Measurements from ENCODE around the gene ADGRG3.

ADGRG3 gene

DNA sequence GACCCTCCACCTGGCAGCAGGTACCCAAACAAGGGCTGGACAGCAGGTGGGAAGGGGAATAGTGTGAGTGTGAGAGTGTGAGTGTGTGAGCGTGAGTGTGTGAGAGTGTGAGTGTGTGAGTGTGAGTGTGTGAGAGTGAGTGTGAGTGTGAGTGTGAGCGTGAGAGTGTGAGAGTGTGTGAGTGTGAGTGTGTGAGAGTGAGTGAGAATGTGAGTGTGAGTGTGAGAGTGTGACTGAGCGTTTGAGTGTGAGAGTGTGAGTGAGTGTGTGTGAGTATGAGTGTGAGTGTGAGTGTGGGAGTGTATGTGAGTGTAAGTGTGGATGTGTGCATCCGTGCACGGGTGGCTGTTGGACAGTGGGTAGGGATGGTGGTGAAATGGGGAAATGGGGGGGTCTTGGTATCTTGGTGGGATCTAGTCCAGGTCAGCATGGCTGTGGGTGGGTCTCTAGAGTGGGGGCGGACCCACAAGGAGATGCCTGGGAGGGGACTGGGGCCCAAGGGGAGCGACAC, 39.3 kb upstream of the ADGRG3 start (continued):
- TF ChIP-seq, protein P1, sequence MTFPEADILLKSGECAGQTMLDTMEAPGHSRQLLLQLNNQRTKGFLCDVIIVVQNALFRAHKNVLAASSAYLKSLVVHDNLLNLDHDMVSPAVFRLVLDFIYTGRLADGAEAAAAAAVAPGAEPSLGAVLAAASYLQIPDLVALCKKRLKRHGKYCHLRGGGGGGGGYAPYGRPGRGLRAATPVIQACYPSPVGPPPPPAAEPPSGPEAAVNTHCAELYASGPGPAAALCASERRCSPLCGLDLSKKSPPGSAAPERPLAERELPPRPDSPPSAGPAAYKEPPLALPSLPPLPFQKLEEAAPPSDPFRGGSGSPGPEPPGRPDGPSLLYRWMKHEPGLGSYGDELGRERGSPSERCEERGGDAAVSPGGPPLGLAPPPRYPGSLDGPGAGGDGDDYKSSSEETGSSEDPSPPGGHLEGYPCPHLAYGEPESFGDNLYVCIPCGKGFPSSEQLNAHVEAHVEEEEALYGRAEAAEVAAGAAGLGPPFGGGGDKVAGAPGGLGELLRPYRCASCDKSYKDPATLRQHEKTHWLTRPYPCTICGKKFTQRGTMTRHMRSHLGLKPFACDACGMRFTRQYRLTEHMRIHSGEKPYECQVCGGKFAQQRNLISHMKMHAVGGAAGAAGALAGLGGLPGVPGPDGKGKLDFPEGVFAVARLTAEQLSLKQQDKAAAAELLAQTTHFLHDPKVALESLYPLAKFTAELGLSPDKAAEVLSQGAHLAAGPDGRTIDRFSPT (tag by site-specific recombination; IDR thresholded peaks at IDR 0.05), result no peak
- TF ChIP-seq SCRT1 (tag by site-specific recombination; IDR thresholded peaks at IDR 0.05; ENCODE audit: borderline replicate concordance) (no peak), ZNF10 (tag by site-specific recombination; IDR thresholded peaks at IDR 0.05) (no peak), ZNF610 (tag by site-specific recombination; IDR thresholded peaks at IDR 0.05; ENCODE audit: borderline replicate concordance) (no peak), ZNF433 (tag by site-specific recombination; IDR thresholded peaks at IDR 0.05; ENCODE audit: low read depth) (no peak), GFI1B (tag by site-specific recombination; IDR thresholded peaks at IDR 0.05) (no peak), ZNF530 (tag by site-specific recombination; IDR thresholded peaks at IDR 0.05; ENCODE audit: low read depth) (peak; percentile 56; the same call in 1 of the 2 replicates), ZNF341 (tag by site-specific recombination; IDR thresholded peaks at IDR 0.05; ENCODE audit: low read depth) (no peak), ZNF514 (tag by site-specific recombination; IDR thresholded peaks at IDR 0.05) (peak; percentile 61; the same call in 1 of the 2 replicates), ZNF311 (tag by site-specific recombination; IDR thresholded peaks at IDR 0.05; ENCODE audit: borderline replicate concordance) (peak; percentile 96), ZNF585B (tag by site-specific recombination; IDR thresholded peaks at IDR 0.05) (no peak), ZNF501 (tag by site-specific recombination; IDR thresholded peaks at IDR 0.05) (no peak), ZNF571 (tag by site-specific recombination; IDR thresholded peaks at IDR 0.05) (no peak), ZNF426 (tag by site-specific recombination; IDR thresholded peaks at IDR 0.05) (no peak), ZNF510 (tag by site-specific recombination; IDR thresholded peaks at IDR 0.05; ENCODE audit: insufficient replicate concordance) (no peak), ZNF837 (tag by site-specific recombination; IDR thresholded peaks at IDR 0.05) (peak; percentile 60; the same call in 1 of the 2 replicates)
- TF ChIP-seq, protein P2, sequence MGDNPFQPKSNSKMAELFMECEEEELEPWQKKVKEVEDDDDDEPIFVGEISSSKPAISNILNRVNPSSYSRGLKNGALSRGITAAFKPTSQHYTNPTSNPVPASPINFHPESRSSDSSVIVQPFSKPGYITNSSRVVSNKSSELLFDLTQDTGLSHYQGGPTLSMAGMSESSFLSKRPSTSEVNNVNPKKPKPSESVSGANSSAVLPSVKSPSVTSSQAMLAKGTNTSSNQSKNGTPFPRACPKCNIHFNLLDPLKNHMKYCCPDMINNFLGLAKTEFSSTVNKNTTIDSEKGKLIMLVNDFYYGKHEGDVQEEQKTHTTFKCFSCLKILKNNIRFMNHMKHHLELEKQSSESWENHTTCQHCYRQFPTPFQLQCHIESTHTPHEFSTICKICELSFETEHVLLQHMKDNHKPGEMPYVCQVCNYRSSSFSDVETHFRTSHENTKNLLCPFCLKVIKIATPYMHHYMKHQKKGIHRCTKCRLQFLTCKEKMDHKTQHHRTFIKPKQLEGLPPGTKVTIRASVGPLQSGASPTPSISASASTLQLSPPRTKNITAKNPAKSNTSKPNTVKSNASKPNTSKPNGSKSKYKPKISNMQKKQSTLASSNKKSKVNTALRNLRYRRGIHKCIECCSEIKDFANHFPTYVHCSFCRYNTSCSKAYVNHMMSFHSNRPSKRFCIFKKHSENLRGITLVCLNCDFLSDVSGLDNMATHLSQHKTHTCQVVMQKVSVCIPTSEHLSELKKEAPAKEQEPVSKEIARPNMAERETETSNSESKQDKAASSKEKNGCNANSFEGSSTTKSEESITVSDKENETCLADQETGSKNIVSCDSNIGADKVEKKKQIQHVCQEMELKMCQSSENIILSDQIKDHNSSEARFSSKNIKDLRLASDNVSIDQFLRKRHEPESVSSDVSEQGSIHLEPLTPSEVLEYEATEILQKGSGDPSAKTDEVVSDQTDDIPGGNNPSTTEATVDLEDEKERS (tag by site-specific recombination; IDR thresholded peaks at IDR 0.05), result no peak
- TF ChIP-seq, protein P3, sequence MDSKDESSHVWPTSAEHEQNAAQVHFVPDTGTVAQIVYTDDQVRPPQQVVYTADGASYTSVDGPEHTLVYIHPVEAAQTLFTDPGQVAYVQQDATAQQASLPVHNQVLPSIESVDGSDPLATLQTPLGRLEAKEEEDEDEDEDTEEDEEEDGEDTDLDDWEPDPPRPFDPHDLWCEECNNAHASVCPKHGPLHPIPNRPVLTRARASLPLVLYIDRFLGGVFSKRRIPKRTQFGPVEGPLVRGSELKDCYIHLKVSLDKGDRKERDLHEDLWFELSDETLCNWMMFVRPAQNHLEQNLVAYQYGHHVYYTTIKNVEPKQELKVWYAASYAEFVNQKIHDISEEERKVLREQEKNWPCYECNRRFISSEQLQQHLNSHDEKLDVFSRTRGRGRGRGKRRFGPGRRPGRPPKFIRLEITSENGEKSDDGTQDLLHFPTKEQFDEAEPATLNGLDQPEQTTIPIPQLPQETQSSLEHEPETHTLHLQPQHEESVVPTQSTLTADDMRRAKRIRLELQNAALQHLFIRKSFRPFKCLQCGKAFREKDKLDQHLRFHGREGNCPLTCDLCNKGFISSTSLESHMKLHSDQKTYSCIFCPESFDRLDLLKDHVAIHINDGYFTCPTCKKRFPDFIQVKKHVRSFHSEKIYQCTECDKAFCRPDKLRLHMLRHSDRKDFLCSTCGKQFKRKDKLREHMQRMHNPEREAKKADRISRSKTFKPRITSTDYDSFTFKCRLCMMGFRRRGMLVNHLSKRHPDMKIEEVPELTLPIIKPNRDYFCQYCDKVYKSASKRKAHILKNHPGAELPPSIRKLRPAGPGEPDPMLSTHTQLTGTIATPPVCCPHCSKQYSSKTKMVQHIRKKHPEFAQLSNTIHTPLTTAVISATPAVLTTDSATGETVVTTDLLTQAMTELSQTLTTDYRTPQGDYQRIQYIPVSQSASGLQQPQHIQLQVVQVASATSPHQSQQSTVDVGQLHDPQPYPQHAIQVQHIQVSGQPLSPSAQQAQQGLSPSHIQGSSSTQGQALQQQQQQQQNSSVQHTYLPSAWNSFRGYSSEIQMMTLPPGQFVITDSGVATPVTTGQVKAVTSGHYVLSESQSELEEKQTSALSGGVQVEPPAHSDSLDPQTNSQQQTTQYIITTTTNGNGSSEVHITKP (tag by site-specific recombination; IDR thresholded peaks at IDR 0.05), result 0 out of 2 replicates have a peak, but pooled peaks have one; percentile 40
- TF ChIP-seq, protein P4, sequence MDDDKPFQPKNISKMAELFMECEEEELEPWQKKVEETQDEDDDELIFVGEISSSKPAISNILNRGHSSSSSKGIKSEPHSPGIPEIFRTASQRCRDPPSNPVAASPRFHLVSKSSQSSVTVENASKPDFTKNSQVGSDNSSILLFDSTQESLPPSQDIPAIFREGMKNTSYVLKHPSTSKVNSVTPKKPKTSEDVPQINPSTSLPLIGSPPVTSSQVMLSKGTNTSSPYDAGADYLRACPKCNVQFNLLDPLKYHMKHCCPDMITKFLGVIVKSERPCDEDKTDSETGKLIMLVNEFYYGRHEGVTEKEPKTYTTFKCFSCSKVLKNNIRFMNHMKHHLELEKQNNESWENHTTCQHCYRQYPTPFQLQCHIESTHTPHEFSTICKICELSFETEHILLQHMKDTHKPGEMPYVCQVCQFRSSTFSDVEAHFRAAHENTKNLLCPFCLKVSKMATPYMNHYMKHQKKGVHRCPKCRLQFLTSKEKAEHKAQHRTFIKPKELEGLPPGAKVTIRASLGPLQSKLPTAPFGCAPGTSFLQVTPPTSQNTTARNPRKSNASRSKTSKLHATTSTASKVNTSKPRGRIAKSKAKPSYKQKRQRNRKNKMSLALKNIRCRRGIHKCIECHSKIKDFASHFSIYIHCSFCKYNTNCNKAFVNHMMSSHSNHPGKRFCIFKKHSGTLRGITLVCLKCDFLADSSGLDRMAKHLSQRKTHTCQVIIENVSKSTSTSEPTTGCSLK (tag by site-specific recombination; IDR thresholded peaks at IDR 0.05), result no peak
- TF ChIP-seq, protein P5, sequence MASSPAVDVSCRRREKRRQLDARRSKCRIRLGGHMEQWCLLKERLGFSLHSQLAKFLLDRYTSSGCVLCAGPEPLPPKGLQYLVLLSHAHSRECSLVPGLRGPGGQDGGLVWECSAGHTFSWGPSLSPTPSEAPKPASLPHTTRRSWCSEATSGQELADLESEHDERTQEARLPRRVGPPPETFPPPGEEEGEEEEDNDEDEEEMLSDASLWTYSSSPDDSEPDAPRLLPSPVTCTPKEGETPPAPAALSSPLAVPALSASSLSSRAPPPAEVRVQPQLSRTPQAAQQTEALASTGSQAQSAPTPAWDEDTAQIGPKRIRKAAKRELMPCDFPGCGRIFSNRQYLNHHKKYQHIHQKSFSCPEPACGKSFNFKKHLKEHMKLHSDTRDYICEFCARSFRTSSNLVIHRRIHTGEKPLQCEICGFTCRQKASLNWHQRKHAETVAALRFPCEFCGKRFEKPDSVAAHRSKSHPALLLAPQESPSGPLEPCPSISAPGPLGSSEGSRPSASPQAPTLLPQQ (tag by site-specific recombination; IDR thresholded peaks at IDR 0.05), result peak; percentile 52; the same call in 1 of the 2 replicates
- TF ChIP-seq, protein P6, sequence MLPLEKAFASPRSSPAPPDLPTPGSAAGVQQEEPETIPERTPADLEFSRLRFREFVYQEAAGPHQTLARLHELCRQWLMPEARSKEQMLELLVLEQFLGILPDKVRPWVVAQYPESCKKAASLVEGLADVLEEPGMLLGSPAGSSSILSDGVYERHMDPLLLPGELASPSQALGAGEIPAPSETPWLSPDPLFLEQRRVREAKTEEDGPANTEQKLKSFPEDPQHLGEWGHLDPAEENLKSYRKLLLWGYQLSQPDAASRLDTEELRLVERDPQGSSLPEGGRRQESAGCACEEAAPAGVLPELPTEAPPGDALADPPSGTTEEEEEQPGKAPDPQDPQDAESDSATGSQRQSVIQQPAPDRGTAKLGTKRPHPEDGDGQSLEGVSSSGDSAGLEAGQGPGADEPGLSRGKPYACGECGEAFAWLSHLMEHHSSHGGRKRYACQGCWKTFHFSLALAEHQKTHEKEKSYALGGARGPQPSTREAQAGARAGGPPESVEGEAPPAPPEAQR (tag by site-specific recombination; IDR thresholded peaks at IDR 0.05), result no peak
- TF ChIP-seq, protein P7, sequence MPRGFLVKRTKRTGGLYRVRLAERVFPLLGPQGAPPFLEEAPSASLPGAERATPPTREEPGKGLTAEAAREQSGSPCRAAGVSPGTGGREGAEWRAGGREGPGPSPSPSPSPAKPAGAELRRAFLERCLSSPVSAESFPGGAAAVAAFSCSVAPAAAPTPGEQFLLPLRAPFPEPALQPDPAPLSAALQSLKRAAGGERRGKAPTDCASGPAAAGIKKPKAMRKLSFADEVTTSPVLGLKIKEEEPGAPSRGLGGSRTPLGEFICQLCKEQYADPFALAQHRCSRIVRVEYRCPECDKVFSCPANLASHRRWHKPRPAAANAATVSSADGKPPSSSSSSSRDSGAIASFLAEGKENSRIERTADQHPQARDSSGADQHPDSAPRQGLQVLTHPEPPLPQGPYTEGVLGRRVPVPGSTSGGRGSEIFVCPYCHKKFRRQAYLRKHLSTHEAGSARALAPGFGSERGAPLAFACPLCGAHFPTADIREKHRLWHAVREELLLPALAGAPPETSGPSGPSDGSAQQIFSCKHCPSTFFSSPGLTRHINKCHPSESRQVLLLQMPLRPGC (tag by site-specific recombination; IDR thresholded peaks at IDR 0.05), result 0 out of 2 replicates have a peak, but pooled peaks have one; percentile 31
- TF ChIP-seq, protein P8, sequence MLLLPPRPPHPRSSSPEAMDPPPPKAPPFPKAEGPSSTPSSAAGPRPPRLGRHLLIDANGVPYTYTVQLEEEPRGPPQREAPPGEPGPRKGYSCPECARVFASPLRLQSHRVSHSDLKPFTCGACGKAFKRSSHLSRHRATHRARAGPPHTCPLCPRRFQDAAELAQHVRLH (tag by site-specific recombination; IDR thresholded peaks at IDR 0.05), result no peak
